ENCODE measurements around the gene ZNF248.

DNA sequence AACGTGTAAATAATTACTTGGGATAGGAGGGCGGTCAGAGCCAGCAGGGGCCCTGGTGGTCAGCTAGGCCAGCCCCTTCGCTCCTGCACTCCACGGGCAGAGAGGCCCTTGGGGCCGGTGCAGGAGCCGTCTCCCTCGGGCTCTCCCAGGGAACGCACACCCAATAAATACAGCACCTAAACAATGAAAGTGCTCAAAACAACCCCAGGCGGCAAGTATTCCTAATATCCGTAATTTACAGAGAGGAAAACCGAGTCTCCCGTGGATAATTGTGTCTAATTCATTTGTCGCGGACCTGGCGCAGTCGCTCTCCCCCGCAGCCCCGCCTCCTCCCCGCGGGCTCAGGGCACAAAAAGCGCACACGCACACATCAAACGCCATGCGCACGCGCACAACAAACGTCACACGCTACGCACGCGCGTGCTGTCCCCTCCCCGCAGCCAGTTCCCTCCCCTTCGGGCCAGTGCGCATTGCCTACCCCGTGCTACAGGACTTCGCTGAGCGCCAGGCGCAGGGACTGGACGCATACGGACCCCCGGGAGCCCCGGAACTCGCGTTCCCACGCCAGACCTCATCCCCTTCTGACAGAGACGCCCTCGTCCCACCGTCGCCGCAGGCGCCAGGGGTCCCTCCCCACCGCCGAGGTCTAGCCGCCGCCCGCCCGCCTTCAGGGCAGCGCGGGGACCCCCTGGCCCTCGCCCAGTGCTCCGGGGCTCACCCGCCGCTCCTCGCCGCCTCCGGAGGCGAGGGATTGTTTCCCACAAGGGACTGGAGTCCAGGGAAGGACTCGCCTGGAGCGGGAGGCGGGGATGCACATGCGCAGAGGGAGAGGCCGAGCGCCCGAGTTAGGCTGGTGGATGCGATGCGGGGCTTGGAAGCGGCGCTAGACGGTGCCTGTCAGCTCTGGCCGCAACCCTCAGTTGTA lies at the start of gene ZNF248:
- TF ChIP-seq, protein P1, sequence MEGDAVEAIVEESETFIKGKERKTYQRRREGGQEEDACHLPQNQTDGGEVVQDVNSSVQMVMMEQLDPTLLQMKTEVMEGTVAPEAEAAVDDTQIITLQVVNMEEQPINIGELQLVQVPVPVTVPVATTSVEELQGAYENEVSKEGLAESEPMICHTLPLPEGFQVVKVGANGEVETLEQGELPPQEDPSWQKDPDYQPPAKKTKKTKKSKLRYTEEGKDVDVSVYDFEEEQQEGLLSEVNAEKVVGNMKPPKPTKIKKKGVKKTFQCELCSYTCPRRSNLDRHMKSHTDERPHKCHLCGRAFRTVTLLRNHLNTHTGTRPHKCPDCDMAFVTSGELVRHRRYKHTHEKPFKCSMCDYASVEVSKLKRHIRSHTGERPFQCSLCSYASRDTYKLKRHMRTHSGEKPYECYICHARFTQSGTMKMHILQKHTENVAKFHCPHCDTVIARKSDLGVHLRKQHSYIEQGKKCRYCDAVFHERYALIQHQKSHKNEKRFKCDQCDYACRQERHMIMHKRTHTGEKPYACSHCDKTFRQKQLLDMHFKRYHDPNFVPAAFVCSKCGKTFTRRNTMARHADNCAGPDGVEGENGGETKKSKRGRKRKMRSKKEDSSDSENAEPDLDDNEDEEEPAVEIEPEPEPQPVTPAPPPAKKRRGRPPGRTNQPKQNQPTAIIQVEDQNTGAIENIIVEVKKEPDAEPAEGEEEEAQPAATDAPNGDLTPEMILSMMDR (IDR thresholded peaks at IDR 0.05; ENCODE audit: insufficient read depth, low read depth, low read length): no peak
- no peak for TF ChIP-seq EZH2 (IDR thresholded peaks at IDR 0.05; ENCODE audit: insufficient read depth, low read length)

All from astrocyte (in vitro differentiated cells and primary cell).